Suprapubic skin (tissue), 3 donors: Measurements from ENCODE around the gene SLC22A13.

ENCODE experiments used
- EP300 ChIP-seq: sonication (generic); formaldehyde crosslinking; IDR thresholded peaks from one replicate; pipeline ENCODE4 v1.6.1; 2017; ENCODE audit warnings: antibody characterized with exemption
- POLR2A ChIP-seq, 2 donors: fragments of 450-650 bp; IDR thresholded peaks; one replicate each; pipeline ENCODE4 v1.6.1; 2017; ENCODE audit warnings: antibody characterized with exemption in 2 of 2, mild to moderate bottlenecking in 2 of 2, moderate library complexity in 2 of 2
- TF ChIP-seq, protein P1 (sequence below), 2 donors: fragments of 200-600 bp in 1 of 2; fragments of 450-650 bp in 1 of 2; sonication (generic) in 1 of 2; IDR thresholded peaks; one replicate each; pipeline ENCODE4 v1.5.1; 2016 to 2019; ENCODE audit warnings: antibody characterized with exemption in 2 of 2, mild to moderate bottlenecking in 1 of 2, moderate library complexity in 1 of 2

- TF ChIP-seq EP300 (no peak), POLR2A (IDR thresholded peaks at IDR 0.05) (no peak)
- TF ChIP-seq, protein P1, sequence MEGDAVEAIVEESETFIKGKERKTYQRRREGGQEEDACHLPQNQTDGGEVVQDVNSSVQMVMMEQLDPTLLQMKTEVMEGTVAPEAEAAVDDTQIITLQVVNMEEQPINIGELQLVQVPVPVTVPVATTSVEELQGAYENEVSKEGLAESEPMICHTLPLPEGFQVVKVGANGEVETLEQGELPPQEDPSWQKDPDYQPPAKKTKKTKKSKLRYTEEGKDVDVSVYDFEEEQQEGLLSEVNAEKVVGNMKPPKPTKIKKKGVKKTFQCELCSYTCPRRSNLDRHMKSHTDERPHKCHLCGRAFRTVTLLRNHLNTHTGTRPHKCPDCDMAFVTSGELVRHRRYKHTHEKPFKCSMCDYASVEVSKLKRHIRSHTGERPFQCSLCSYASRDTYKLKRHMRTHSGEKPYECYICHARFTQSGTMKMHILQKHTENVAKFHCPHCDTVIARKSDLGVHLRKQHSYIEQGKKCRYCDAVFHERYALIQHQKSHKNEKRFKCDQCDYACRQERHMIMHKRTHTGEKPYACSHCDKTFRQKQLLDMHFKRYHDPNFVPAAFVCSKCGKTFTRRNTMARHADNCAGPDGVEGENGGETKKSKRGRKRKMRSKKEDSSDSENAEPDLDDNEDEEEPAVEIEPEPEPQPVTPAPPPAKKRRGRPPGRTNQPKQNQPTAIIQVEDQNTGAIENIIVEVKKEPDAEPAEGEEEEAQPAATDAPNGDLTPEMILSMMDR (IDR thresholded peaks at IDR 0.05) = no peak
These were observed 42.8 kb downstream of the SLC22A13 start for GRCh38 chr3:38308456-38308855.
